ENCODE results near the gene MSI2. TPM values are rescaled to one million over a fixed set of nuclear protein-coding genes. Genes with fewer than 3 reads are reported as not detected.

The MSI2 gene
- total RNA-seq, 1 donor, result 12.6 TPM

- no peak for TF ChIP-seq CTCF (IDR thresholded peaks at IDR 0.05; ENCODE audit: insufficient read depth, low read length)
- DNase-seq (ENCODE audit: low read depth), result no peak
Measured at GRCh38 chr17:57384219-57384618, 127.9 kb downstream of the MSI2 start.

GRCh38 chr17:57385975-57386374 lies 129.7 kb downstream of the MSI2 start:
- TF ChIP-seq CTCF (IDR thresholded peaks at IDR 0.05; ENCODE audit: insufficient read depth, low read length), result no peak
- no peak for DNase-seq (ENCODE audit: low read depth)
- no peak overlapping the region for H3K4me3 ChIP-seq (ENCODE audit: low read depth, low read length)

More at GRCh38 chr17:57384219-57384618, 127.9 kb downstream of the MSI2 start:
- no peak overlapping the region for H3K4me3 ChIP-seq (ENCODE audit: low read depth, low read length)

- DNase-seq (ENCODE audit: low read depth), result no peak
- TF ChIP-seq CTCF (IDR thresholded peaks at IDR 0.05; ENCODE audit: insufficient read depth, low read length), result no peak
- H3K4me3 ChIP-seq (ENCODE audit: low read depth, low read length), result no peak overlapping the region
Measured at GRCh38 chr17:57387575-57387974, 131.3 kb downstream of the MSI2 start.

GRCh38 chr17:57388131-57388725 lies 131.9 kb downstream of the MSI2 start:
- no peak overlapping the region for H3K4me3 ChIP-seq (ENCODE audit: low read depth, low read length)
- no peak for TF ChIP-seq CTCF (IDR thresholded peaks at IDR 0.05; ENCODE audit: insufficient read depth, low read length)
- DNase-seq (ENCODE audit: low read depth), result no peak

GRCh38 chr17:57389473-57389872 lies 133.2 kb downstream of the MSI2 start:
- TF ChIP-seq CTCF (IDR thresholded peaks at IDR 0.05; ENCODE audit: insufficient read depth, low read length), result no peak
- H3K4me3 ChIP-seq (ENCODE audit: low read depth, low read length), result no peak overlapping the region
- no peak for DNase-seq (ENCODE audit: low read depth)

GRCh38 chr17:57391076-57391825 lies 134.9 kb downstream of the MSI2 start:
- H3K4me3 ChIP-seq (ENCODE audit: low read depth, low read length), result no peak overlapping the region
- no peak for DNase-seq (ENCODE audit: low read depth)
- TF ChIP-seq CTCF (IDR thresholded peaks at IDR 0.05; ENCODE audit: insufficient read depth, low read length), result no peak

Measured in fibroblast of the aortic adventitia (primary cell).